ENCODE data around the gene DENND2A.

GRCh38 chr7:140678081-140678815 lies 37.6 kb upstream of the DENND2A start:
- TF ChIP-seq CEBPB (IDR thresholded peaks at IDR 0.05) (no peak), CTCF (IDR thresholded peaks at IDR 0.05) (no peak)

Measured in A549 (cell line).